SU-DHL-6 (cell line): Measurements from ENCODE around the gene CMBL.

Experiments used
- H2AFZ ChIP-seq: fragments of 200-600 bp; sonication (generic); 2 replicates; pipeline ENCODE4 v1.6.1; 2014; ENCODE audit warnings: low read depth, mild to moderate bottlenecking, moderate library complexity, mixed read lengths, antibody characterized with exemption, low read length; ENCODE audit not compliant: severe bottlenecking
- H3F3A ChIP-seq: fragments of 200-600 bp; shearing (Covaris generic); 2 replicates; pipeline ENCODE4 v1.6.0; 2016; ENCODE audit warnings: antibody characterized with exemption, mild to moderate bottlenecking; ENCODE audit not compliant: insufficient read depth
- H3K27ac ChIP-seq: fragments of 200-600 bp; sonication (generic); 2 replicates; pipeline ENCODE4 v1.5.1; 2016; ENCODE audit warnings: low read depth, mild to moderate bottlenecking, low read length, moderate library complexity, mixed read lengths
- H3K27me3 ChIP-seq: fragments of 200-600 bp; sonication (generic), shearing (Covaris generic); 2 replicates; pipeline ENCODE4 v1.6.0; 2014; ENCODE audit warnings: mild to moderate bottlenecking, low read length
- H3K36me3 ChIP-seq: fragments of 200-600 bp; sonication (generic); 2 replicates; pipeline ENCODE4 v1.6.1; 2014; ENCODE audit warnings: mild to moderate bottlenecking, low read length, mixed read lengths
- H3K4me2 ChIP-seq: fragments of 300-600, 200-600 bp; shearing (Covaris generic), sonication (generic); 2 replicates; pipeline ENCODE4 v1.6.0; 2014; ENCODE audit warnings: low read length, low read depth, mild to moderate bottlenecking; ENCODE audit not compliant: poor library complexity, severe bottlenecking
- H3K4me3 ChIP-seq: fragments of 200-600 bp; sonication (generic); 2 replicates; pipeline ENCODE4 v1.5.1; 2014; ENCODE audit warnings: antibody characterized with exemption, low read length, mild to moderate bottlenecking, mixed read lengths; ENCODE audit not compliant: insufficient read depth, poor library complexity, severe bottlenecking
- H3K79me2 ChIP-seq: fragments of 200-600 bp; sonication (generic); 2 replicates; pipeline ENCODE4 v1.6.1; 2014; ENCODE audit warnings: mild to moderate bottlenecking, low read length, moderate library complexity; ENCODE audit not compliant: insufficient read depth
- H3K9ac ChIP-seq: fragments of 200-600 bp; sonication (generic); 2 replicates; pipeline ENCODE4 v1.7.0; 2014; ENCODE audit warnings: mild to moderate bottlenecking, low read length
- H3K9me2 ChIP-seq: fragments of 200-600 bp; sonication (generic); replicated peaks from 2 replicates; pipeline ENCODE4 v1.6.1; 2014; ENCODE audit warnings: low read length; ENCODE audit not compliant: insufficient read depth
- H3K9me3 ChIP-seq: fragments of 200-600 bp; sonication (generic); 2 replicates; pipeline ENCODE4 v1.6.1; 2014; ENCODE audit warnings: low read length, mixed read lengths; ENCODE audit not compliant: insufficient read depth
- H4K20me1 ChIP-seq: fragments of 200-600 bp; sonication (generic); 2 replicates; pipeline ENCODE4 v1.6.1; 2014; ENCODE audit warnings: low read depth, mild to moderate bottlenecking, antibody characterized with exemption, low read length, moderate library complexity, mixed read lengths
- CTCF ChIP-seq: fragments of 200-600 bp; sonication (generic); IDR thresholded peaks from one replicate; pipeline ENCODE4 v1.5.1; 2017; ENCODE audit warnings: antibody characterized with exemption, mild to moderate bottlenecking, low read length, moderate library complexity; ENCODE audit not compliant: insufficient read depth, poor library complexity, severe bottlenecking
- EZH2phosphoT487 ChIP-seq: fragments of 200-600 bp; sonication (generic), shearing (Covaris generic); conservative IDR thresholded peaks from 2 replicates; pipeline ENCODE4 v1.6.1; 2018; ENCODE audit warnings: mild to moderate bottlenecking, antibody characterized with exemption, low read length, moderate library complexity, mixed read lengths

The CMBL gene

DNA sequence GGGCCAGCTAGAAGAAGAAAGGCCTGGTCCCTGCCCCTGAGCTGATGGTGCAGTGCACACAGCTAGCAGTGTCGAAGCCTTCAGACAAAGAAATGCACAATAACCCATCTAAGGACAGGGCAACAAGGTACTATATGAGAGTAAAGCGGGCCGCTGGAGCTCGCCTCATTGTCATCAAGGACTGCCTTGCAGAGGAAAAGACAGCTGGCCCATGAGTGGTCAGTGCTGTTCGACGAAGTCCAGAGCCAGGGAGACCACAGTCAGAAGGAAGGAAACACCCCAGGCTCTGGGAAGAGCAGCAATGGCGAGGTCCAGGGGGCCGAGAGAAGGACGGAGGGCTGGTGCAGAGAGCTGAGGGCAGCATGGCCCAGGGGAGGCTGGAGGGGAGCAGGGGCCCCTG is 75.3 kb downstream of the CMBL start:
- no peak overlapping the region for H2AFZ ChIP-seq
- H3K27me3 ChIP-seq = no peaks in the 10 kb centered on the region
- no peak overlapping the region for H3K4me2 ChIP-seq
- no peaks in the 10 kb centered on the region for H3K79me2 ChIP-seq
- no peak for TF ChIP-seq EZH2phosphoT487
- no peak for TF ChIP-seq CTCF
- no peak overlapping the region for H3K27ac ChIP-seq
- no peaks in the 10 kb centered on the region for H3F3A ChIP-seq
- H3K9ac ChIP-seq = no peak overlapping the region
- no peaks in the 10 kb centered on the region for H3K9me3 ChIP-seq
- no peaks in the 10 kb centered on the region for H4K20me1 ChIP-seq
- no peak overlapping the region for H3K4me3 ChIP-seq
- no peaks in the 10 kb centered on the region for H3K9me2 ChIP-seq
- 0 out of 2 replicates have a peak, but pooled peaks cover 2% of the 10 kb centered on the region for H3K36me3 ChIP-seq

GRCh38 chr5:10229306-10230048 is 78.2 kb downstream of the CMBL start:
- no peak overlapping the region for H3K9ac ChIP-seq
- H3K79me2 ChIP-seq = no peaks in the 10 kb centered on the region
- H3K9me2 ChIP-seq = no peaks in the 10 kb centered on the region
- no peaks in the 10 kb centered on the region for H3F3A ChIP-seq
- no peak overlapping the region for H3K4me2 ChIP-seq
- no peaks in the 10 kb centered on the region for H3K9me3 ChIP-seq
- H3K4me3 ChIP-seq = no peak overlapping the region
- TF ChIP-seq EZH2phosphoT487 (no peak), CTCF (no peak)
- no peaks in the 10 kb centered on the region for H3K36me3 ChIP-seq
- H3K27me3 ChIP-seq = no peaks in the 10 kb centered on the region
- H4K20me1 ChIP-seq = no peaks in the 10 kb centered on the region
- no peak overlapping the region for H3K27ac ChIP-seq
- H2AFZ ChIP-seq = no peak overlapping the region

GRCh38 chr5:10228288-10228687 is 79.4 kb downstream of the CMBL start:
- H4K20me1 ChIP-seq = no peaks in the 10 kb centered on the region
- TF ChIP-seq EZH2phosphoT487 (no peak), CTCF (no peak)
- no peaks in the 10 kb centered on the region for H3K27me3 ChIP-seq
- H3K4me3 ChIP-seq = no peak overlapping the region
- no peak overlapping the region for H3K9ac ChIP-seq
- no peak overlapping the region for H3K4me2 ChIP-seq
- H3K79me2 ChIP-seq = no peaks in the 10 kb centered on the region
- H3K9me3 ChIP-seq = no peaks in the 10 kb centered on the region
- H3K36me3 ChIP-seq = no peaks in the 10 kb centered on the region
- H3F3A ChIP-seq = no peaks in the 10 kb centered on the region
- no peaks in the 10 kb centered on the region for H3K9me2 ChIP-seq
- no peak overlapping the region for H3K27ac ChIP-seq
- H2AFZ ChIP-seq = no peak overlapping the region
